ENCODE measurements around the gene PACRG.
"Not testable (repeated sequence)": the region's sequence is repeated elsewhere in the genome, so short reads cannot be mapped to it uniquely, and the experiment has no call there.

PACRG gene

DNA sequence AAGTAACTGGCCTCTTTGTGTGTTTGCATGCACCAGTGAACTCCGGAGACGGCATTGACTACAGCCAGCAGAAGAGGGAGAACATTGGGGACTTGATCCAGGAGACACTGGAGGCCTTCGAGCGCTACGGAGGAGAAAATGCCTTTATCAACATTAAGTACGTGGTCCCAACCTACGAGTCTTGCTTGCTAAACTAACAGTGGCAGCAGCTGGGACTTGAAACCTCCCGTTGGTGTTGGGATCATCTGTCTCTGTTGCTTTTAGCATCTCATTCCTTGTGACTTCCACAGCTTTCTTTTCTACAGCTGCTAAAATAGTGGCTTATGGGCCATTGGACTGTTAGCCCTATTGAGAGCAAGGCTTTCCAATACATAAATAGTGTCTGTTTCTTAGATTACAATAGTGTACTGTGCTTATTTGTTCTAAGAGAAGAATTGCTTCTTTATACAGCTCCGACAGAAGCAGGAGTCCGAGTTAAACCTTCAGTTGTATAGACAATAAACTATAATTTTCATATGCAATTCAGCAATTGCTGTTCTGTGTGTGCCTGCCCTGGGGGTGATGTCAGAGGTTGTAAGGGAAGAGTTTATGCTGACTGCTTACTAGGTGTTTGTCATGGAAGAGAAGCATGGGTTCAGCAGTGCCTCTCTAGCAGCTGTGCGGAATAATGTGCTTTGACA, 587.2 kb downstream of the PACRG start:
- DNase-seq (ENCODE audit: low spot score), result no peak

DNA sequence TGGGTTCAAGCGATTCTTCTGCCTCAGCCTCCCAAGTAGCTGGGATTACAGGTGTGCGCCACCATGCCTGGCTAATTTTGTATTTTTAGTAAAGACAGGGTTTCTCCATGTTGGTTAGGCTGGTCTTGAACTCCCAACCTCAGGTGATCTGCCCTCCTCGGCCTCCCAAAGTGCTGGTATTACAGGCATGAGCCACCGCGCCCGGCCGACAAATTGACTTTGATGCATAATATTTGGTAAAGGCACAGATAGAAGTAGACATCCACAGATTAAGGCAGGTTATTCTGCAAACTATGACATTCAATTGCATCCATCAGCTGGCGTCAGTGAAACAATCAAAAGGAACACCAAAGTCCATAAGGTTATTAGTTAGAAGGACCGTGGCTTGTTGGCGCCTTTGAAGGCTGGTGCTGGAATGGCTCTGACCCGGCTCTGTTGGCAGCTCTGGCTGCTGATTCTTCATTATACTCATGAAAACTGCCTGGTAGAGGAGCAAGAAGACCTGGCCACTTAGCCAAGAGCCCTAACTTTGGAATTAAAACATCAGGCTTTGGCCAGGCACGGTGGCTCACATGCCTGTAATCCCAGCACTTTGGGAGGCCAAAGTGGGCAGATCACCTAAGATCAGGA, 589.2 kb downstream of the PACRG start:
- DNase-seq (ENCODE audit: low spot score), result not testable (repeated sequence)

DNA sequence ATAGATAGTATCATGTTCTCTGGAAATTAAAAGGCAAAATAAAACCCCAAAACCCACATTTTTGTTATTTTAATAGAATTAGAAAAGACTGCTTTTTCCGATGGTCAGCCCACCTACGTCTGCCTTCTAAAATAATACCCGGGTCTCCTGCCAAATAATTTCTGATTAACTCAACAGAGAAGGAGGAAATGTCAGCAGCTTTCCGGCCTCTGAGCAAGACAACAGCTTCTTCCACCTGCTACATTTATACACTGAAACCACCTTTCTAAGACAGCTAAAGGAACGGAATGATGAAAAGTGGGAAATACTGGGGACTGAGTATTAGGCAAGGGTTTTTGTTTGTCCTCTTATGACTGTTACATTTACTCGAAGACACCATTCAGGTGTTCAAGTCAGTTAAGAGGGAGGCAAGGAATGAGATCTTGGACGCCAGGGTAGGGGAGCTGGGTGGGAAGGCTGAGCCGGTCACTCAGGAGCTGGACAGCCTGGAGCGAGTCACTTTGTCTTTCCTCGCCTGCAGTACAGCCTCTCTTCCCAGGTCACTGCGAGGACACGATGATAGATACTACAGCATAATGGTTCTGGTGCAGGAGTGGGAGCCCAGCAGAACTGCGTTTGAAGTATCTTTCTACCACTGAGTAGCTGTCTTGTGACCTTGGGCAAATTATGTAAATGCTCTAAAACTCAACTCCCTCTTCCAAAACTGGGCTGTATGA, 590.5 kb downstream of the PACRG start:
- no peak for DNase-seq (ENCODE audit: low spot score)

DNA sequence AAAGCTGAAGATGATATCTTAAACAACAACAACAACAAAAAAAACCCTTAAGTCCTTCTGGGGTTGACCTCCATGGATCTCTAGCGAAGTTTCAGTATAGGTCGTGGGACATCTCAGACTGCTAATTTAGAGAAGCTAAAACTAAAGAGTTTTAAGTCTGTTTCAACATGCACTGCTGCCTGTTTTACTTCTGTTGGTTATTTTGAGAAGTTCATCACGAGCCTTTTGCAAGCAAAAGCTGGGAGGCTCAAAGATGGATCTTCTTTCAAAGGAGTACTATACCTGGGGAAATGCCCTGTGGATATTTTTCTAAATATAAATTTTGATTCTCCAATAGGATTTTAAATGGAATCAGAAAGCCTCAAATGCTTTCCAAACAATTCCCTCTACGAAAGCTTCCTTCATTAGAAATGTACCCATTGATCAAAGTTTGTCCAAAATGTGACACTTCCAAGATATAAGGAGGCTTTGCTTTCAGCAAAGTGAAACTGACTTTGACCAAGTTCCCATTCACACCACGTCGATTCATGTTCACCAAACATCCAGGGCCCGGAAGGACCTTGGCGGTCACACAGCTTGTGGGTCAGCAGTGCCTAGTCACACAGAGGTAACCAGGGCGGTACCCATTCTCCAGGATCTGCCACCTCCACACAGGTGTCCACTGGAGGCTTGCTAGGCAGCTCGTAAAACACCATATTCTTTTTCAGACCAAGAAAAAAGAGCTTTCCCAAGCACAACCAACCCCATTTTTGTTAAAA, 592.0 kb downstream of the PACRG start:
- no peak for DNase-seq (ENCODE audit: low spot score)

DNA sequence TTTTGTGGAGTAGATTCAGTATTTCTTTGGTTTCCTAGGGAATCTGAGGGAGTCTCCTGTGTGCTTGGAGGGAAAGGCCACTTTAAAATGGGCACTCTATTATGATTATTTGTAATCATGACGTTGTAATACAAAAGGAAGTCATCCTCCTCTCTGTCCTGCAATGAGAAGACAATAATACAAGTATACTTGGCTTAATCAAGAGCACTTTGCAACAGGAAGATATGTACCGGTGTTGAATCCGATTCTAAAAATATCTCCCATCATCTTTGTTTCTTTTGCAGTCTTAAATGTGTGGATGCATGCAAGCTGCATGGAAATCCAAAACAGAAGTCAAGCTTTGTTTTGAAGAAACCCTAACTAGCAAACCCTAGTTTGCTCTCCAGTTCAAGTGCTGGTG, 592.6 kb downstream of the PACRG start:
- no peak for DNase-seq (ENCODE audit: low spot score)

DNA sequence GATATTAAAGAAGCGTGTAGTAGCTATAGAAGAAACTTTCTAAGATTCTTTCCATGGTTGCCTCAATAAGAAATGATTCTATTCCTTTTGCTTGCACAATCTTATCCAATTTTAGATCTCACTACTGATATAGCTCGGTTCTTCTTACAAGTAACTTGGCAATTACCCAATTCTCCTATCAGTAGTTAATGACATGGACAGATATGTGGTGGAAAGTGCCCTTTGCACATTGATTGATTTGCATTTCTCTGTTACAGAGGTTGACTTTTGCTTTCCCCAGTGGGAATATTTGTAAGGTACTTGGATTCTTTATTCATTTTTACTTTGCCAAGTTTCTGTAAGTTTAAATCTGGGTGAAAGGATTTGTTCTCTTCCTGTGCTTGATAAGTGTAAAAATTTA, 593.0 kb downstream of the PACRG start:
- DNase-seq (ENCODE audit: low spot score), result no peak

DNA sequence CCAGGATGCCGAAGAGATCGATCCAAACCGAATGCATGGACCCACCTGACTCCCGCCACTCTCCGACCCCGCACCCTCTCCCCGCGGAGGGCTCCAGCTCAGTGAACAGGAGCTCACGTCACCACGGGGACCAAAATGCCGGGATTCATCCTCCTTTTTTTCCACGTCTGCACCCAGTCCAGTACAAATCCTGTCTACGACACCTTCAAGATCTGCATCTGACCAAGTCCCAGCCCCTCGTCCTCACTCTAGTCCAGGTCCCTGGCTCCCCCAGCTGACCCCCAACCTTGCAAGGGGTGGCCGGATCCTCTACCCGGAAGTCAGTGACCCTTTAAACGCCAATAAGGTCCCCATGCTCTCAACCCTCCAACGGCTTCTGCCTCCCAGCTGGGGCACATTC, 593.9 kb downstream of the PACRG start:
- DNase-seq (ENCODE audit: low spot score), result no peak

DNA sequence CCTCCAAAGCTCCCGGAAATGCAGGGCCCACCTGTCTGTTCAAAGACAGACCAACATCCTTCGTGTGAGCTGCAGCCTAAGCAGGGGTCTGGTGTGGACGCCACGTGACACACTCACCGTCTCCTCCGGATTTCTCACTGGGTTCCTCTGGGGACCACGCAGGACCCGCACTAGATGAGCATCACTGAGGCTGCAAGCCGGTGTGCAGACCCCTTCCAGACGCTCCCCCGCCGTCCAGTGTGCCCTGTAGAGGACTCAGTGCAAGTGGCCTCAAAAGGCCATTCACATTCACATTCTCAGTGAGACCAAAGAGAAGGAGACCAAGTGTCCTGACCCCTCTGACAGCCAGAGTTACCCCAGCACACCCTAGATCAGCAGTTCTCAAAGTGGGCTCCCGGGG, 595.5 kb downstream of the PACRG start:
- DNase-seq (ENCODE audit: low spot score), result no peak

DNA sequence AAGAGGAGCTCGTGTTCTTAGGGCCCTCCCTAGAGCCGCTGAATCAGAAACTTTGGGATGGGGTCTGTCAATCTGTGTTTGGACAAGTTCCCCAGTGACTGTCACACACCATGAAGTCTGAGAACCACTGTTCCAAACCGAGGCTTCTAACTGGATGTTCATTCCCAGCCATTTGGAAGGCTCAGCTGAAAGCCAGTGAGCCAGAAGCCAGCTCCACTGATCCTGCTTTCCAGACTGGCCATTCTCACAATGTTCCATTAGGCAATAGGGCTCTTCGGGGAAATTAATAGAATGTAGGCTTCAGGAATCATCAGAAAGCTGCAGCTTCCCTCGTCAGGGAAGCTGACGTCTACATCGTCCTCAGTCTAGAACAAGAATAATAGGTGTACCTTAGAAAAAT, 595.9 kb downstream of the PACRG start:
- no peak for DNase-seq (ENCODE audit: low spot score)

DNA sequence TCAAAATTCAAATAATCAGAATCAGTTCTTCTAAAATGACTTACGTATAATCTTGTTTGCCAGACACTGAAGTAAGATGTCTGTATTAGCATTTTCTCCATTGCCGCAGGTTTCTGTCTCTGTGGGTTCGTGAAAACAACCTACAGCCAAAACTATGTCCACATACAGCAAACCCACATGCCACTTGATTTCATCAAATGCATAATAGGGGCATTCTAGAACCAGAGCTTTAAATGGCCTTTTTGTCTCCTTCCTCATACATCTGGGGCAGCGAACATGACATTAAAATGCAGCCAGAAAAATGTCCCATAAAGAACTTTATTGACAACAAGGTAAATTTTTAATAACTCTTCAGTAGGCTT, 596.5 kb downstream of the PACRG start:
- DNase-seq (ENCODE audit: low spot score), result no peak

DNA sequence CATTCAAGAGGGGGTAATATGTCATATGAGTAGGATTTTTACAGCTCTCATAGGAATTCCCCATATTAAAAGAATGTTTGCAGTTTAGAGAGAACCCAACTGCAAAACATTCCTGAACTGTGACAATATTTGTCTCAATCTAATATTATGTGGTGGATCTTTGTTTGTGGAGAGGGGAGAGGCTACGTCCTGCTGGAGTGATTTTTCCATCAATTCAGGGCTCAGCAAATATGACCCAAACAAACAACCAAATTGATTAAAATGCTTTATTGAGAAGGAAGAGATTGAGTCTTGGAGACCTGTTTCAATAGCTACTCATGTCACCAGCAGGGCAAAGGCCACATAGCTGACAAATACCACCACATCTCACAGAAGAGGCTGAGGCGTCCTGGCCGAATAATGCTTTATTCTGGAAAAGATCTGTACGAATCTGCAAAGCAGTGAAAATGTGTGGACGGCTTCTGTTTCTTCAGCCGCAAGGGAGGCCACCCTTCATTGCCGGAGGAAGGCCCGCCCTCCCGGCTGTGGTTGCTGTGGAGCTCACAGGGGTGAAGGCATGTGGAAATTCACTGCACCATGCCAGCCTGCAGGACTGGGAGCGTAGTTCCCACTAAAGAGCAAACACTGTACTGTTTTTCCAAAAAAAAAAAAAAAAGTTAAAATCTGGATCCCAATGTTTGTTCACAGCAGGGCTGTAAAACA, 597.1 kb downstream of the PACRG start:
- DNase-seq (ENCODE audit: low spot score), result no peak

DNA sequence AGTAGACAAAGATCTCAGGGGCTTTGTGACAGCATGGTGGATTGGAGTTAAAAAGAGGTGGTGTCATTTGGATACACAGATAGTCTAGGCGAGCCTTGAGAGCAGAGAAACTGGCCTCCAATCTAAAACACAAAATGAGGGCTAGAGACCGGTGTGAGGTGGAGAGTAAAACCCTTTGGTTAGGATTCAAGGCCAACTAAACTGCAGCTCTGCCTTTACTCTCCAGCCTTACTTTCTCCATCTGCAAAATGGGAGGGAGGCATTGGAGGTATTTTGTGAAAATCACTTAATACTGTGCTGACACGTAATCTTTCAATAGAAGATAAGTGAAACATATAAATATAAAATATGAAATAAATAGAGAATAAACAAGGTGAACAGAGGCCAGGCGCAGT, 597.6 kb downstream of the PACRG start:
- DNase-seq (ENCODE audit: low spot score), result no peak

DNA sequence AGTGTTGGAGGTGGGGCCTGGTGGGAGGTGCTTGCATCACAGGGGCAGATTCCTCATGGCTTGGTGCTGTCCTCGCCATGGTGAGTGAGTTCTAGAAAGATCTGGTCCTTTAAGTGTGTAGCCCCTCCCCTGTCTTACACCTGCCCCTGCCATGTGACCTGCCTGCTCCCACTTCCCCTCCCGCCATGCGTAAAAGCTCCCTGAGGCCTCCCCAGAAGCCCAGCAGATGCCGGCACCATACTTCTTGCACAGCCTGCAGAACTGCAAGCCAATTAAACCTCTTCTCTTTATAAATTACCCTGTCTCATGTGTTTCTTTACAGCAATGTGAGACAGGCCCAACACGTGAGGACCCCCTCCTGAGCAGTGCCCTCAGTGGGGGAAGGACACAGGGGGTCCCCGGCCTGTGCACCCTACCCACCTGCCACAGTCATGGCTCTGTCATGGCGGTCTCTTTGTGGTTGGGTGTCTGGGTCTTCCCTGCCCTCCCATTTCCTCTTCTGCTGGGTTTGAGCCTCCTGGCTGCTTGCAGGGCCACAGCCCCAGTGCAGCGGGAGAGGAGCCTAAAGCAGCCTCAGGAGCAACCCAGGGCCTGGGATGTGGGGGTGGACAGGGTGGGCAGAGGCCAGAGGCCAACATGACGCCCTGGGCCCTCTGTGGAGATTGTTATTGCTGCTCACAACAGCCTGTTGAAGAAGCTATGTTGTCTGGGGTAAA, 599.5 kb downstream of the PACRG start:
- DNase-seq (ENCODE audit: low spot score), result no peak

DNA sequence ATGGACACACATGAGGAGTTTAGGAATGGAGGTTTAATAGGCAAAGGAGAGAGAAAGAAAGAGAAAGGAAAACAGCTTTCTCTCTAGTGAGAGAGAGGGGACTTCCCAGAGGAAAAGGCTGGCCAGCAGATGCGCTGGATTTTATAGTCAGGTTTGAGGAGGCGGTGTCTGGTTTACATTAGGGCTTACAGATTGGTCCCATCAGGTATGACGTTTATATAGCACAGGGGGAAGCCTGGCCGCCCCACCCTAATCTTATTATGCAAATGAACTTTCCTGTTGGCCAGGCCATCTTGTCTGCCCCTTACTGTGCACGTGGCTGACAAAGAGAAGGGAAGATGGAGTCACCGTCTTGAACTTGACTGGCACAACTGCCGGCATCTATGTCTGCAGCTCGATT, 600.1 kb downstream of the PACRG start:
- DNase-seq (ENCODE audit: low spot score), result no peak

DNA sequence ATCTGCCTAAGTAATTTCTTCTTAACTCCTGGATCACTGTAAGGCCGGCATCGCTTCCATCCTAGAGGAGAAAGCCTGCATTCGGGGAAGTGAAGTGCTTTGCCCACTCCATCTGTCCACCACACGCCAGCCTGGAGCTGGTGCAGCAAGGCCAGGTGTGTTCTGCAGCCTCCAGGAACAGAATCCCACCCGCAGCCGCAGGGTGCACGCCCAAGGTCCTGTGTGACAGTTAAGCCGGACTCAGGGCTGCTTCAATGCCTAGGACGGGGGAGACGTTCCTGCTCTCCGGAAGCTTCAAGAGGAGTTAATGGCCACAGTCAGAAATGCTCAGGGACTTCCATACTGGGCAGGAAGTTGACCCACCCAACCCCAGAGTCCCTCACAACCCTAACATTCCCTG, 600.6 kb downstream of the PACRG start:
- DNase-seq (ENCODE audit: low spot score), result no peak

DNA sequence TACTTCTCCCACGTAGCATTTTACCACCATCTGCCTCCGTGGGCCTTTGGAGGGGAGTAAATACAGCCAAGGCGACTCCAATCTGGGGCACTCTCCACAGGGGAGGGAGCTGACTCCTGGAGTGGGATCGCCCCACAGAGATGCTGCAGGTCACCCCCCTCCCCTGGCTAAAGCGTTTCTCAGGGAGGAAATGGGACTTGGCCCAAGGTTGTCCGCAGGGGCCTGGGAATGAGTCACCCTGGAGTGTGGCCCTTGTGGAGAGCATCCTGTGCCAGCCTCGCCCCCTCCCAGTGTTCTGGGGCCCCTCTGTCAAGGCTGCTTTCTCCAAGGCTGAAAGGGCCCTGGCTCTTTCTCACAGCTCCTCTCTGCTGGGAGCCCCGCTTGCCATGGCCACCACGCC, 602.2 kb downstream of the PACRG start:
- no peak for DNase-seq (ENCODE audit: low spot score)

DNA sequence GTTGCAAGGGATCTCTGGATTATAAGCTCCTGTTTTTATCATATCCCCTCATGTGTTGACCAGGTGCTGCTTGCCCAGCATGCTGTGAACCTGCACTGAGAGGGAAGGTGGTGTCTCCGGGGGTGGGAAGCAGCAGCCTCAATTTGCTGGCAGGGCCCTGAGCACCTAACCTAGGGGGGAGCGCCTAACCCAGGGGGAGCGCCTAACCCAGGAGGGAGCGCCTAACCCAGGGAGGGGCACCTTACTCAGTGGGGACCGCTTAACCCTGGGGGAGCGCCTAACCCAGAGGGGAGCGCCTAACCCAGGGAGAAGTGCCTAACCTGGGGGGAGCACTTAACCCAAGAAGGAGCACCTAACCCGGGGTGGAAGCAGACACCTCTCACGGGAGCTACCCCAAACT, 603.5 kb downstream of the PACRG start:
- no peak for DNase-seq (ENCODE audit: low spot score)

DNA sequence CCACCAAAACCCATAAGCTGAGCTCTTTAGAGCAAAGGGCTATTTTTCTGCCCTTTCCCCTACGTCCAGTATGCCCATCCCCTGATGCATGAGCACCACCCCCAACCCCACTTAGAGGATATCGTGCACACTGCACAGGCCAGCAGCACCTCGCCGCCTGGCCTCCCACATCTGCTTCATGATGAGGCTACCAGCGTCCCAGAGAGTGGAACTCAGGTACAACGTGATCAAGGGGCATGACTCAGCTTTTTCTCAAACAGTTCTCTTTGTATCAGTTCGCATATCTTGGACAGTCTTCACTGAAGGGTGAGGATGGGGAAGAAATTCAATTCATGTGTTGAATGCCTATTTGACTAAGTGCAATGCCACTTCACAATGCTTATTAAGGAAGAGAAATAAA, 604.8 kb downstream of the PACRG start:
- no peak for DNase-seq (ENCODE audit: low spot score)

DNA sequence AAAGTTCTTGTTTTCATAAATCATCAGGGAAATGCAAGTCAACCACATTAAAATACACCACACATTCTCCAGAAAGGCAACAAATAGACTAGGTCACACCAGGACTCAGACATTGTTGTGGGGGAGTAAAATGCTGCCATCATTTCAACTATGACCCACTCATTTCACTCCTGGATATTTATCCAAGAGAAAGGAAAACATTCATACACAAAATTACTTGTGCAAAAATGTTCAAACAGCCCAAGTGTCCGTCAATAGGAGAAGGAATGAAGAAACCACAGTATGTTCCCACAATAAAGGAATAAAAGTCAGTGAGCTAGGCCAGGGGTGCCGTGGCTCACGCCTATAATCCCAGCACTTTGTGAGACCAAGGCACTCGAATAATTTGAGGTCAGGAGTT, 605.3 kb downstream of the PACRG start:
- no peak for DNase-seq (ENCODE audit: low spot score)

DNA sequence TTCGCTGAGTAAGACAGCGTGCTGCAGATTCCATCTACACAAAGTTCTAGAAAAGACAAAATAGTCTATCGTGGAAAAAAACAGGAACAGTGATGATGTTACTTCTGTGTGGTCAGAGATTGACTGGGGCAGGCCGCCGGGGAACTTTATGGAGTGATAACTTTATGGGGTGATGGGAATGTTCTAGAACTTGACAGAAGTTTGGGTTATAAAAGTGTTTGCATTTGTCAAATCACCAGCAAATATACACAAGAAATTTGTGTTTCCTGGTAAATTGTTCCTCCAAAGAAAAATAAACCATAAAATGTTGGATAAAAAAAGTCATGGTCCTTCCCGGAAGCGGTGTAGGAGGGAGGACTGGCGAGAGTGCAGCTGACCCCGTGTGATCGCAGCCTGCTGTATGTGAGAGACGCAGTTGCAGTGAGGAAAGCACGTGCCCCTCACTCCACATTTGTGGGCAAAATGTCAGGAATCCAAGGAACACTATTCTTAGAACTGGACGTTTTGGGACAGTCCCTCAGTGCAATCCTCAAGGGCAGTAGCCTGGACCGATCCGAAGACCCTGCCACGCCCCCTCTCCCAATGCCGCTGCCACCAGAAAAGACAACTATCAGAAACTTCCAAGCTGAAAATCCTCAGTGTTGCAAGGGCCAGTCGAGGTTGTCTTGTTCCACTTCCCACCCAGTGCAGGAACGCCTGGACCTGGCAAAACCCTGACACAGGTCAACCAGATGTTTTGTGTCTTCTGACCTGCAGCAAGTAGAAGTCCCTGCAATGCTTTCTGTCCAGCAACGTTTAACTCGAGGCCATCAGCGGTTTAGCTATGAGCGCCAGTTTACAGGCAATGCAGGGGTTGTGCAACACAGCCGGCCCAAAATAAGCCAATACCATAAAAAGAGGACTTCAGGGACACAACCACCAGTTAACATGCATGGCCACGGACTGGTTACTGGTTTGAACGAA, 606.2 kb downstream of the PACRG start:
- DNase-seq (ENCODE audit: low spot score), result no peak
